Thymus (tissue), 11 donors: ENCODE data around the gene ELOVL4. TPM values are rescaled to one million over a fixed set of nuclear protein-coding genes. Genes with fewer than 3 reads are reported as not detected.

Experiments
- DNase-seq, 9 donors: peaks; one replicate each; pipeline ENCODE4 v3.0.0-alpha.2; 2013; ENCODE audit warnings: low spot score in 9 of 9, low read depth in 6 of 9, missing footprints in 1 of 9
- H3K27ac ChIP-seq, 2 donors: one replicate each; pipeline ENCODE4 v1.5.1; 2013; ENCODE audit warnings: control low read depth in 1 of 2, low read depth in 1 of 2, low read length in 1 of 2, mild to moderate bottlenecking in 1 of 2, moderate library complexity in 1 of 2
- H3K27me3 ChIP-seq, 2 donors: one replicate each; pipeline ENCODE4 v1.5.1; 2013; ENCODE audit warnings: low read length in 1 of 2; ENCODE audit not compliant: control insufficient read depth in 2 of 2, insufficient read depth in 1 of 2
- H3K36me3 ChIP-seq, 2 donors: one replicate each; pipeline ENCODE4 v1.5.1; 2013; ENCODE audit warnings: low read length in 1 of 2, mild to moderate bottlenecking in 1 of 2, moderate library complexity in 1 of 2; ENCODE audit not compliant: control insufficient read depth in 2 of 2, insufficient read depth in 2 of 2
- H3K4me1 ChIP-seq, 2 donors: one replicate each; pipeline ENCODE4 v1.5.1; 2013; ENCODE audit warnings: low read length in 2 of 2; ENCODE audit not compliant: control insufficient read depth in 2 of 2, insufficient read depth in 2 of 2
- H3K4me3 ChIP-seq, 2 donors: one replicate each; pipeline ENCODE4 v1.5.1; 2013; ENCODE audit warnings: low read length in 2 of 2, control low read depth in 1 of 2, mild to moderate bottlenecking in 1 of 2
- H3K9me3 ChIP-seq, 2 donors: one replicate each; pipeline ENCODE4 v1.5.1; 2013; ENCODE audit warnings: low read length in 1 of 2, mild to moderate bottlenecking in 1 of 2; ENCODE audit not compliant: control insufficient read depth in 2 of 2, insufficient read depth in 1 of 2
- WGBS: extraction: QIAGEN DNeasy Blood & Tissue Kit; methylation state at CpG from one replicate; pipeline ENCODE4 v1.1.7; 2013; 5-methylcytosine and 5-hydroxymethylcytosine counted together
- polyA plus RNA-seq: library from polyadenylated mRNA; stranded (reverse); fragments of 200-250 nt; gene quantifications from one replicate; pipeline ENCODE4 v1.2.3, GENCODE V29; 2013
- total RNA-seq: library from RNA; stranded (reverse); fragments of 120-200 nt; gene quantifications from one replicate; pipeline ENCODE4 v1.2.4, GENCODE V29; 2013
- donor health status: healthy.

ELOVL4 gene
- total and polyA plus RNA-seq, 2 donors: 30.6 to 41.6 TPM

GRCh38 chr6:79898076-79898475 lies 49.3 kb downstream of the ELOVL4 start:
- Histone ChIP-seq H3K4me1 (no peaks in the 10 kb centered on the region), H3K27ac (no peak overlapping the region), H3K4me3 (no peak overlapping the region), H3K9me3 (no peaks in the 10 kb centered on the region), H3K36me3 (no peaks in the 10 kb centered on the region), H3K27me3 (no peaks in the 10 kb centered on the region)
- WGBS: 96% methylated on average over 1 of the region's 1 CpG
- no peak for DNase-seq

- Histone ChIP-seq H3K9me3 (no peaks in the 10 kb centered on the region), H3K27ac (no peak overlapping the region), H3K27me3 (no peaks in the 10 kb centered on the region), H3K4me3 (no peak overlapping the region), H3K36me3 (no peaks in the 10 kb centered on the region), H3K4me1 (no peaks in the 10 kb centered on the region)
- DNase-seq: no peak
- 91% methylated on average over 5 of the region's 5 CpGs for WGBS
Measured at GRCh38 chr6:79896075-79896449, 51.3 kb downstream of the ELOVL4 start.

DNA sequence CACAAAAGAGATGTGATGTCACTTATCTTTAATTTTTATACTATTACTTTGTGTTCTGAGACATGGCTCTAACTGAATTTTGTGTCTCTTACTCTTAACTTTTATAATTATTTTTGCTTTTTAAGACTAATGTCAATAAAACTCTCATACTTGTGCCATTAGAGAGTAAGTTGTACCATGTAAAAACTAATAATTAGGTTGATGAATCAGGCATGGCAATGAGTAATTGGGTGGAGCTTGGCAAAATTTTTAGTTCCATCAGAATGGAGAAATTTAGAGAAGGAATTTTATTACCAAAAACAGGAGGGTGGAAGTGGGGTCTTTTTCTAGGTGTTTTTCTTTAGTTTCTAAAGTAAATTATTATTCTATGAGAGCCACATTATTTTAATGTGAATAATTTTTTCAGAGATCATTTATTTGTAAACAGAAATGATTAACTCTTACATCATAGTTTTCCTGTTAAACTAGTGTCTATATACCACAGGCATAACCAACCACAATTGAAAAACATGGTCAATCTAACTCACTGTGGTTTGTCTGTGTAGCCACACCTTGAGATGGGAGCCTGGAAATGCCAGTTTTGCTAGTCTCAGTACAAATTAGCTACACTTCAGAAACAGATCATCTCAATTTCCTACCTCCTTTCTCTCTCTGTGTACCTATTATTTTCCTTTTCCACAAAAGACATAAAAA lies 51.8 kb downstream of the ELOVL4 start:
- no peak for DNase-seq
- Histone ChIP-seq H3K27ac (no peak overlapping the region), H3K4me3 (no peak overlapping the region), H3K27me3 (no peaks in the 10 kb centered on the region), H3K9me3 (no peaks in the 10 kb centered on the region), H3K36me3 (no peaks in the 10 kb centered on the region), H3K4me1 (no peaks in the 10 kb centered on the region)

GRCh38 chr6:79894939-79895338 lies 52.4 kb downstream of the ELOVL4 start:
- Histone ChIP-seq H3K9me3 (no peaks in the 10 kb centered on the region), H3K27ac (no peak overlapping the region)
- 93% methylated on average over 1 of the region's 1 CpG for WGBS

GRCh38 chr6:79888587-79888986 lies 58.8 kb downstream of the ELOVL4 start:
- no peak overlapping the region for H3K4me3 ChIP-seq
- H3K27me3 ChIP-seq: no peaks in the 10 kb centered on the region
- no peak overlapping the region for H3K27ac ChIP-seq
- DNase-seq: no peak
- no peaks in the 10 kb centered on the region for H3K9me3 ChIP-seq
- H3K4me1 ChIP-seq: no peaks in the 10 kb centered on the region
- no peaks in the 10 kb centered on the region for H3K36me3 ChIP-seq
- 47% methylated on average over 2 of the region's 3 CpGs for WGBS

More at GRCh38 chr6:79894939-79895338, 52.4 kb downstream of the ELOVL4 start:
- Histone ChIP-seq H3K27me3 (no peaks in the 10 kb centered on the region), H3K4me3 (no peak overlapping the region), H3K36me3 (no peaks in the 10 kb centered on the region), H3K4me1 (no peaks in the 10 kb centered on the region)
- no peak for DNase-seq

DNA sequence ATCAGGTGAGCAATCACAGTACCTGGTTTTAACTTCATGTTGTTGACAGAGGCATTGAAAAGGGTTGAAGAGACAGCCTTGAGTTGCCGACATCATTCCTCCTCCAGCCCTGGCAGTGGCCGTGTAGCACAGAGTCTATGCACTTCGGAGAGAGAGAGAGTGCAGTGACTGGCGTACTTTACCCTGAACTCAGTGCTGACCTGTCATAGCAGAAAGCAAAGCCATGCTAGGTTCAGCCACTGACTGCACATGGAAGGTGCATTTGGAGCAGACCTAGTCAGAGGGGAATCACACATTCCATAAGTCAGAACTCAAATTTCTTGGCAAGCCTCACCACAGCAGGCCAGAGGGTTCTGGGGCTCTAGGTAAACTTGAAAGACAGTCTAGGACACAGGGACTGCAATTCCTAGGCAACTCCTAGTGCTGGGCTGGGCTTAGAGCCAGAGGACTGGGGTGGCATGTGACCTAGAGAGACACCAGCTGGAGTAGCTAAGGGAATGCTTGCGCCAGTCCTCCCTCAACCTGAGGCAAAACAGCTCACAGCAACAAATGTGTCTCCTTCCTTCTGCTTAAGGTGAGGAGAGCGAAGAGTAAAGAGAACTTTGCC lies 69.1 kb downstream of the ELOVL4 start:
- no peak overlapping the region for H3K27ac ChIP-seq
- DNase-seq: no peak
- 96% methylated on average over 6 of the region's 6 CpGs for WGBS

GRCh38 chr6:79874531-79875134 lies 72.7 kb downstream of the ELOVL4 start:
- Histone ChIP-seq H3K9me3 (no peaks in the 10 kb centered on the region), H3K27ac (no peak overlapping the region), H3K36me3 (no peaks in the 10 kb centered on the region), H3K27me3 (no peaks in the 10 kb centered on the region), H3K4me1 (peaks cover 0 to 2% of the 10 kb centered on the region in 2 donors), H3K4me3 (no peak overlapping the region)
- WGBS: 95% methylated on average over 5 of the region's 5 CpGs
- DNase-seq: no peak

More for the DNA sequence above, 69.1 kb downstream of the ELOVL4 start:
- H3K36me3 ChIP-seq: no peaks in the 10 kb centered on the region
- H3K4me1 ChIP-seq: no peaks in the 10 kb centered on the region
- H3K4me3 ChIP-seq: no peak overlapping the region
- no peaks in the 10 kb centered on the region for H3K9me3 ChIP-seq
- H3K27me3 ChIP-seq: no peaks in the 10 kb centered on the region

DNA sequence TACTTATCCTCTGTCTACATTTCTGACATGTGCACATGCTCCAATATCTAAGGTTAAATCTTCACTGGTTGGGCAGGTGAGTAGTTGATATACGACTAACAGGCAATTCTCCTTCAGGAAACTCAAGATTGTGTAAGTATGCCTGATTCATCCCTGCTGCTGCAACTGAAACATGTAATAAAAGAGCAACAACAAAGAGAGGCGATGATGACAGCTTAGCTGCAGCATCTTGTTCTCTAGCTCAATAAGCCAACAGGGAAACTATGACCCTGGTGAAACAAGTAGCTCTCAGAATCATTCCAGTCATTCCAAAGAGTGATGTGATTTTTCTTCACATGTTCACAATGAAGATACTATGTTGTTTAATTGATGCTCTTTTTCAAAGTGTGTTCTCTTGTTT lies 74.4 kb downstream of the ELOVL4 start:
- H3K4me1 ChIP-seq: peaks cover 0 to 8% of the 10 kb centered on the region in 2 donors
- H3K27me3 ChIP-seq: no peaks in the 10 kb centered on the region
- no peak overlapping the region for H3K27ac ChIP-seq
- no peak overlapping the region for H3K4me3 ChIP-seq
- 88% methylated on average over 2 of the region's 2 CpGs for WGBS
- DNase-seq: no peak
- no peaks in the 10 kb centered on the region for H3K36me3 ChIP-seq
- H3K9me3 ChIP-seq: no peaks in the 10 kb centered on the region

DNA sequence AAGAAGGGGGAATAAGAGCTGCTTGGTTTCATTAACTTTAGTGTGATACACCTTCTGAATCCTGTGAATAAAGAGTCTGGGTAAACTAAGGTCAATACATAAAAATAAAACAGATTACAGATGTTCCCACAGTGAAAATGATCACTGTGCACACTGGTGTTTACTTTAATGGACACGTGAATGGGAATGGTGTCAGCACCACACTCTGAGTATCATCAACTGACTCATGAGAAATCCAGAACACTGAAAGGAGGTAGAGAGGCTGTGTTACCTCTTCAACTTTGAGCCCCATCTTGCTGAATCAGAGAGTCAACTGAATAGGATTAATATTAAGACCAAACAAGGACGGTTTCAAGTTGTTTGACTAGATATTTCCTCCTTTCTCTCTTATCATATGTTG lies 75.0 kb downstream of the ELOVL4 start:
- Histone ChIP-seq H3K4me3 (no peak overlapping the region), H3K4me1 (peaks cover 0 to 8% of the 10 kb centered on the region in 2 donors), H3K27ac (no peak overlapping the region), H3K36me3 (no peaks in the 10 kb centered on the region), H3K27me3 (no peaks in the 10 kb centered on the region), H3K9me3 (no peaks in the 10 kb centered on the region)
- WGBS: 47% methylated on average over 2 of the region's 2 CpGs
- DNase-seq: no peak
